ENCODE measurements around the gene PRRX1.
A peak's percentile ranks its signal among the peaks of the same experiment; 100 is the strongest.

The PRRX1 gene

GRCh38 chr1:170660871-170661645 is 2.9 kb upstream of the PRRX1 start:
- DNase-seq (ENCODE audit: low read depth, low spot score): no peak
- TF ChIP-seq ZNF274 (IDR thresholded peaks at IDR 0.05; ENCODE audit: low read depth, low read length) (no peak), SUZ12 (IDR thresholded peaks at IDR 0.05; ENCODE audit: extremely low read depth, insufficient read depth, insufficient read length) (peak; percentile 95)
- H3K36me3 ChIP-seq (ENCODE audit: insufficient read depth, insufficient read length, low read length): no peaks in the 10 kb centered on the region
- peak overlapping the region; percentile 31 for H3K4me3 ChIP-seq (ENCODE audit: insufficient read length, low read depth)
- H3K27me3 ChIP-seq (ENCODE audit: insufficient read depth, insufficient read length): peaks cover 79% of the 10 kb centered on the region
- peak overlapping the region; percentile 22 for H3K9ac ChIP-seq (ENCODE audit: insufficient read length, low read depth)
- no peaks in the 10 kb centered on the region for H3K4me1 ChIP-seq (ENCODE audit: insufficient read depth, insufficient read length)
- H3K9me3 ChIP-seq (ENCODE audit: insufficient read depth, low read length): no peaks in the 10 kb centered on the region

- Histone ChIP-seq H3K27me3 (ENCODE audit: insufficient read depth, insufficient read length) (peaks cover 87% of the 10 kb centered on the region), H3K4me3 (ENCODE audit: insufficient read length, low read depth) (peak overlapping the region; percentile 8)
Observed at GRCh38 chr1:170661646-170662411, 2.1 kb upstream of the PRRX1 start.

GRCh38 chr1:170662561-170663403 is 1.1 kb upstream of the PRRX1 start:
- no peaks in the 10 kb centered on the region for H3K9me3 ChIP-seq (ENCODE audit: insufficient read depth, low read length)
- no peak for TF ChIP-seq YY1 (IDR thresholded peaks at IDR 0.05; ENCODE audit: insufficient read depth, insufficient read length)
- no peaks in the 10 kb centered on the region for H3K4me1 ChIP-seq (ENCODE audit: insufficient read depth, insufficient read length)
- H3K4me3 ChIP-seq (ENCODE audit: insufficient read length, low read depth): no peak overlapping the region
- H3K9ac ChIP-seq (ENCODE audit: insufficient read length, low read depth): no peak overlapping the region
- no peak for DNase-seq (ENCODE audit: low read depth, low spot score)
- no peaks in the 10 kb centered on the region for H3K36me3 ChIP-seq (ENCODE audit: insufficient read depth, insufficient read length, low read length)
- H3K27me3 ChIP-seq (ENCODE audit: insufficient read depth, insufficient read length): peaks cover 97% of the 10 kb centered on the region

More at GRCh38 chr1:170661646-170662411, 2.1 kb upstream of the PRRX1 start:
- no peaks in the 10 kb centered on the region for H3K4me1 ChIP-seq (ENCODE audit: insufficient read depth, insufficient read length)
- TF ChIP-seq SUZ12 (IDR thresholded peaks at IDR 0.05; ENCODE audit: extremely low read depth, insufficient read depth, insufficient read length) (no peak), YY1 (IDR thresholded peaks at IDR 0.05; ENCODE audit: insufficient read depth, insufficient read length) (no peak), ZNF274 (IDR thresholded peaks at IDR 0.05; ENCODE audit: low read depth, low read length) (no peak)
- no peak overlapping the region for H3K9ac ChIP-seq (ENCODE audit: insufficient read length, low read depth)
- H3K9me3 ChIP-seq (ENCODE audit: insufficient read depth, low read length): no peaks in the 10 kb centered on the region
- DNase-seq (ENCODE audit: low read depth, low spot score): peak; percentile 46
- H3K36me3 ChIP-seq (ENCODE audit: insufficient read depth, insufficient read length, low read length): no peaks in the 10 kb centered on the region

GRCh38 chr1:170663404-170664092 is 383 bp upstream of the PRRX1 start:
- Histone ChIP-seq H3K4me1 (ENCODE audit: insufficient read depth, insufficient read length) (no peaks in the 10 kb centered on the region), H3K27me3 (ENCODE audit: insufficient read depth, insufficient read length) (peaks cover 100% of the 10 kb centered on the region), H3K9ac (ENCODE audit: insufficient read length, low read depth) (no peak overlapping the region), H3K9me3 (ENCODE audit: insufficient read depth, low read length) (no peaks in the 10 kb centered on the region), H3K4me3 (ENCODE audit: insufficient read length, low read depth) (peak overlapping the region; percentile 65), H3K36me3 (ENCODE audit: insufficient read depth, insufficient read length, low read length) (no peaks in the 10 kb centered on the region)
- DNase-seq (ENCODE audit: low read depth, low spot score): no peak
- TF ChIP-seq YY1 (IDR thresholded peaks at IDR 0.05; ENCODE audit: insufficient read depth, insufficient read length): no peak
- TF ChIP-seq ZNF274 (IDR thresholded peaks at IDR 0.05; ENCODE audit: low read depth, low read length): no peak
- peak; percentile 54 for TF ChIP-seq SUZ12 (IDR thresholded peaks at IDR 0.05; ENCODE audit: extremely low read depth, insufficient read depth, insufficient read length)

- Histone ChIP-seq H3K4me3 (ENCODE audit: insufficient read length, low read depth) (peak overlapping the region; percentile 65), H3K9ac (ENCODE audit: insufficient read length, low read depth) (peak overlapping the region; percentile 57)
- no peak for DNase-seq (ENCODE audit: low read depth, low spot score)
Observed at GRCh38 chr1:170664828-170665612, 1.1 kb downstream of the PRRX1 start.

GRCh38 chr1:170665629-170666028 is 1.7 kb downstream of the PRRX1 start:
- Histone ChIP-seq H3K9me3 (ENCODE audit: insufficient read depth, low read length) (no peaks in the 10 kb centered on the region), H3K4me3 (ENCODE audit: insufficient read length, low read depth) (no peak overlapping the region), H3K36me3 (ENCODE audit: insufficient read depth, insufficient read length, low read length) (no peaks in the 10 kb centered on the region), H3K9ac (ENCODE audit: insufficient read length, low read depth) (no peak overlapping the region), H3K27me3 (ENCODE audit: insufficient read depth, insufficient read length) (peaks cover 100% of the 10 kb centered on the region), H3K4me1 (ENCODE audit: insufficient read depth, insufficient read length) (no peaks in the 10 kb centered on the region)
- DNase-seq (ENCODE audit: low read depth, low spot score): no peak
- TF ChIP-seq SUZ12 (IDR thresholded peaks at IDR 0.05; ENCODE audit: extremely low read depth, insufficient read depth, insufficient read length) (no peak), YY1 (IDR thresholded peaks at IDR 0.05; ENCODE audit: insufficient read depth, insufficient read length) (no peak), ZNF274 (IDR thresholded peaks at IDR 0.05; ENCODE audit: low read depth, low read length) (no peak)

More at GRCh38 chr1:170664828-170665612, 1.1 kb downstream of the PRRX1 start:
- no peaks in the 10 kb centered on the region for H3K4me1 ChIP-seq (ENCODE audit: insufficient read depth, insufficient read length)
- peak; percentile 90 for TF ChIP-seq SUZ12 (IDR thresholded peaks at IDR 0.05; ENCODE audit: extremely low read depth, insufficient read depth, insufficient read length)
- no peak for TF ChIP-seq ZNF274 (IDR thresholded peaks at IDR 0.05; ENCODE audit: low read depth, low read length)
- TF ChIP-seq YY1 (IDR thresholded peaks at IDR 0.05; ENCODE audit: insufficient read depth, insufficient read length): no peak
- no peaks in the 10 kb centered on the region for H3K36me3 ChIP-seq (ENCODE audit: insufficient read depth, insufficient read length, low read length)
- H3K27me3 ChIP-seq (ENCODE audit: insufficient read depth, insufficient read length): peaks cover 100% of the 10 kb centered on the region
- no peaks in the 10 kb centered on the region for H3K9me3 ChIP-seq (ENCODE audit: insufficient read depth, low read length)
